ENCODE results near the gene EME1. TPM values are rescaled to one million over a fixed set of nuclear protein-coding genes. Genes with fewer than 3 reads are reported as not detected.

Gene EME1
- total and polyA plus RNA-seq, 2 of the 8 experiments (the other 6 are each of a cell fraction or from before 2014, with no cell fraction given) = 13.9 to 16.3 TPM

DNA sequence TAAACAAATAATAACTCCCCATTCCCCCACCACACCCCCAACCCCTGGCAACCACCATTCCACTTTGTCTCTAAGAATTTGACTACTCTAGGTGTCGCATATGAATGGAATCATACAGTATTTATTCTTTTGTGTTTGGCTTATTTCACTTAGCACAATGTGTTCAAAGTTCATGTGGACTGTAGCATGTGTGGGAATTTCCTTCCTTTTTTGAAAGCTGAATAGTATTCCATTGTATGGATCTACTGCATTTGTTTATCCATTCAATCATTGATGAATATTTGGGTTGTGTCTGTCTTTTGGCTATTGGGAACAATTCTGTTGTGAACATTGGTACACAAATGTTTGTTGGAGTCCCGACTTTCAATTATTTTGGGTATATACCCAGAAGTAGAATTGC is 49.7 kb downstream of the EME1 start:
- no peaks in the 10 kb centered on the region for H4K20me1 ChIP-seq (replicated peaks in 1 of 2; ENCODE audit: control insufficient read depth in 1 of 2, insufficient read depth in 2 of 2, low read length in 2 of 2)
- no peak overlapping the region for H3K23ac ChIP-seq (ENCODE audit: insufficient read length)
- FAIRE-seq = no peak

More for the DNA sequence above, 49.7 kb downstream of the EME1 start:
- CTCF ChIA-PET (ENCODE audit: partially characterized antibody) = interaction anchor here (0.9 to 2.2 kb wide), 3 partner anchors 25 to 419 kb away, joined by 3 to 14 read pairs (median 3); partner anchors contain the start of gene LRRC59
- 86% methylated on average over 2 of the region's 2 CpGs; no CpG with 5 or more reads in 1 of the 2 experiments for WGBS, 2 experiments (ENCODE audit: extremely low coverage in 1 of 2, insufficient coverage in 1 of 2, insufficient read length in 1 of 2, insufficient replicate concordance in 2 of 2, low coverage in 1 of 2, low lambda C conversion rate in 2 of 2, missing lambda C conversion rate in 1 of 2)
- Histone ChIP-seq H4K91ac (replicated peaks; ENCODE audit: insufficient read length, low read length) (no peak overlapping the region), H3K56ac (replicated peaks; ENCODE audit: insufficient read length, low read depth, low read length) (no peak overlapping the region), H3K4me1 (replicated peaks in 1 of 4; ENCODE audit: control insufficient read depth in 3 of 4, insufficient read depth in 4 of 4, low read length in 3 of 4) (peaks cover 6 to 13% (median 10%) of the 10 kb centered on the region in 4 experiments), H3K9me3 (ENCODE audit: insufficient read depth in 2 of 2, low read depth in 1 of 2, low read length in 1 of 2) (peaks cover 3% of the 10 kb centered on the region in 2 experiments; a peak in 1 of 4 replicates), H4K8ac (ENCODE audit: extremely low read depth, insufficient read depth, low read length) (no peak overlapping the region), H2BK15ac (ENCODE audit: low read length) (no peak overlapping the region), H2BK20ac (ENCODE audit: low read length) (no peak overlapping the region), H3K36me3 (ENCODE audit: control insufficient read depth in 2 of 4, insufficient read depth in 4 of 4, low read length in 3 of 4) (no peaks in the 10 kb centered on the region), H2AK5ac (ENCODE audit: low read depth, low read length) (no peak overlapping the region), H4K5ac (ENCODE audit: insufficient read length, low read depth, low read length) (no peak overlapping the region), H3K27ac (ENCODE audit: low read depth, low read length) (no peak overlapping the region), H3K79me1 (ENCODE audit: low read depth, low read length) (no peaks in the 10 kb centered on the region), H2BK5ac (ENCODE audit: low read depth, low read length) (no peak overlapping the region), H3K18ac (ENCODE audit: extremely low read depth, low read length) (no peak overlapping the region), H2AFZ (ENCODE audit: low read length) (no peak overlapping the region), H3K14ac (ENCODE audit: insufficient read length) (no peak overlapping the region), H3K4ac (replicated peaks; ENCODE audit: insufficient read length, low read depth, low read length) (no peak overlapping the region), H2BK120ac (replicated peaks; ENCODE audit: low read depth, low read length) (no peak overlapping the region), H3K9ac (replicated peaks in 1 of 4; ENCODE audit: extremely low read depth in 1 of 4, low read depth in 3 of 4, low read length in 3 of 4) (no peak overlapping the region), H3K27me3 (replicated peaks in 1 of 4; ENCODE audit: control insufficient read depth in 3 of 4, extremely low read depth in 1 of 4, insufficient read depth in 3 of 4, low read length in 3 of 4) (peaks cover 0 to 2% (median 0%) of the 10 kb centered on the region in 4 experiments; a peak in 3 of 7 replicates), H3K4me2 (ENCODE audit: insufficient read depth in 1 of 2, low read depth in 2 of 2, low read length in 2 of 2) (no peak overlapping the region), H3K4me3 (ENCODE audit: extremely low read depth in 1 of 4, insufficient read depth in 2 of 4, low read depth in 3 of 4, low read length in 4 of 4) (no peak overlapping the region), H2BK12ac (ENCODE audit: low read depth, low read length) (no peak overlapping the region), H3K23me2 (ENCODE audit: low read depth, low read length) (peaks cover 11% of the 10 kb centered on the region; the same call in 1 of the 2 replicates), H3K79me2 (ENCODE audit: control insufficient read depth in 1 of 2, insufficient read depth in 2 of 2, low read length in 2 of 2) (no peaks in the 10 kb centered on the region)
- no peak for DNase-seq (ENCODE audit: low read depth in 1 of 2, low spot score in 2 of 2)
- TF ChIP-seq ZNF274 (IDR thresholded peaks at IDR 0.05; ENCODE audit: borderline replicate concordance, extremely low read depth, low read length) = no peak
- POLR2A ChIA-PET (ENCODE audit: partially characterized antibody) = no interaction called here

Data from H1 (cell line).